GM19239 (cell line): ENCODE results near the gene STXBP4.
A peak's percentile ranks its signal among the peaks of the same experiment; 100 is the strongest.

ENCODE experiments used
- DNase-seq: peaks from one replicate; pipeline ENCODE4 v3.0.0; 2011; ENCODE audit warnings: low spot score; ENCODE audit not compliant: insufficient read length
- FAIRE-seq: peaks from 2 replicates; lab custom pipeline; 2011; peaks lifted over from hg19 to GRCh38; lab: Jason Lieb, UNC

STXBP4 gene

DNA sequence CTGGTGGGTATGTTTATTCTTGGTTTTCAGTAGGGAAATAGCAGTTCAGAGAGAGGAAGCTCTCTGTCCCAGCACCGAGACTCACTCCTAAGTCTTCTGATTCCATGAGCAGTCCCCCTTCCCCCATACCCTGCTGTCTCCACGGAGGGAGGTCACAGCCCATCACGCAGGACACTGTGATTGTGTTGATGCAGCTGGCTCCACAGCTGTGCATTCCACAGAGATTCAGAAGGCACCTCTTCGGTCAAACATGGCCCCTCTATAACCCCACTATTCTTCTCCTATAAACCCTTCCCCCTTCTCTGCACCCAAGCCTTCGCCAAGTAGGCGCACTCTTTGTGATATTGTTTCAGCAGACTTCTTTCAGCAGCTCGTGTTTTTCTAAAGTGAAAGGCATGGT, 191.9 kb downstream of the STXBP4 start:
- no peak for DNase-seq
- no peak for FAIRE-seq

DNA sequence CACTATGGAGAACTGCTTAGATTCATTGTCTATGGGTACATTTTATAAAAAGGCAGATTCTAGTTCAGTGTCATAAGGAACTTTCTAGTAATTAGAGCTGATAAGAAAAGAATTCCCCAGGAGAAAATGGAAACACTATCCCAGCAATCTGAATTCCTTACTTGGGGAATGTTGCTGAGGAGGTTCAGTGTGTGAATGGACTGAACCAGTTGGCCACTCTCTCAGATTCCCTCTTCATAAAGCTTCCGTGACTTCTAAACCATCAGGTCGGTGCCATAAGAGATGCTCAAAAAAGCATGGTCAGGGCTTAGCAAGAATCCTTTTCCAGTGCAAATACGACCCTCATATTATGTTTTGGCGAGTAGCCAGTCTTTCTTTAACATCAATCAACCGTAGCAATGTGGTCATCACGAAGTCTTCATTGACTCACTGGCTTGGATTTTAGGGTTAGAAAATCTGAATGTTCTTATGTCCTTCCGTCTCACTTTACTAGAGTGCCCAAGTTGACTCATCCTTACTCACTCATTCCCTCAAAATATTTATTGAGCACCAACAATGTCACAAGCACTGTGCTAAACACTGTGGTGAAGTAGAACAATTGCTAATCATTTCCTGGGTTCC, 193.5 kb downstream of the STXBP4 start:
- DNase-seq = no peak
- FAIRE-seq = no peak

DNA sequence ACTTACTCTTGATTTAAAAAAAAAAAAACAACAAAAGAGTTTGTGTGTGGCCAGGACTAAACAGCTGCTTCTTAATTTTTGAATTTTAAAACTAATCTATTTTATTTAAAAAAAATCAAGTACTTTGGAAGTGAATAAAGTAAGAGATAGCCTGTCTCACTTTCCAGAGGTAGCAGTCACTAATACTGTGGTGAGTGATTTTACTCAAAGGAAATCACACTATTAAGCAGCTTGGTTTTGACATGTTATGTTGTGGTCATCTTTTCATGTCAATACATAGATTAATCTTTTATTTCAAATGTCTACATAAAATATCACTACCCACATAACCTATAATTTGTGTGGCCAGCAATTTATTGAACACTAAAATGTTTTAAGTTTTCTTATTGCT, 194.0 kb downstream of the STXBP4 start:
- DNase-seq (no peak), FAIRE-seq (no peak)

DNA sequence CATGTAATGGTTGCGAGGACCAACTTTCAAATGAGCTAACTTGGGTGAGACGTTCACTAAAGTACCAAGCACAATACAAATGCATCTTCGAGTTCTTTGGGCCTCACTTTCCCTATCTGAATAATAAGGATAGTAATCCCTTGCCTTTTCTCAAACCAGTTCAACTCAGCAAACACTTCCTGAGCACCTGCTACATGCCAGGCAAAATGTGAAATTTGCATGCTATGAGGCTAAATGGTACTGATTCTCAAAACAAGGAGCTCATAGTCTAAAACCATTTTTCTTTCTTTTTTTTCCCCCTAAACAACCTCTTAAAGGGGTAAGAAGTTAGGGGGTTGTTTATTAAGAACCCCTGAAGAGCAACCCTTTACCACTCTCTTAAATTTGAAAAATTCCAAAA, 194.8 kb downstream of the STXBP4 start:
- FAIRE-seq (peak; percentile 26), DNase-seq (no peak)

DNA sequence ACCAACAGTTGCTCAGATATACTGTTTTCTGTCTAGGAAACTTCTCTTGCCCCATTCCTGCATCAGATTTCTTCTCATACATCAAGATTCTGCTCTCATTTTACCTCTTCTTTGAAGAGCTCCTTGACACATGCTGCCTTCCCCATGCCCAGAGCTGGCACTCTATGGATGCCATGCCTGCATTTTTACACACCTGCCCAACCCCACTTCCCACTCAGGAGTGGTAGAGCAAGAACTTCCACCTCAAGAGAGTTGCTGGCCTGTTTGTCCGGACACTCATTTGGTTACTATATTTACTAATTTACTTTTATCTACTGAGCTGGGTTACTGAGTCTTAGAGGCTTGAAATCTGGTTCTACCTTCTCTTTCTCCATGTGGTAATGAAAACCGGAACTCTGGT, 197.9 kb downstream of the STXBP4 start:
- no peak for FAIRE-seq
- no peak for DNase-seq

DNA sequence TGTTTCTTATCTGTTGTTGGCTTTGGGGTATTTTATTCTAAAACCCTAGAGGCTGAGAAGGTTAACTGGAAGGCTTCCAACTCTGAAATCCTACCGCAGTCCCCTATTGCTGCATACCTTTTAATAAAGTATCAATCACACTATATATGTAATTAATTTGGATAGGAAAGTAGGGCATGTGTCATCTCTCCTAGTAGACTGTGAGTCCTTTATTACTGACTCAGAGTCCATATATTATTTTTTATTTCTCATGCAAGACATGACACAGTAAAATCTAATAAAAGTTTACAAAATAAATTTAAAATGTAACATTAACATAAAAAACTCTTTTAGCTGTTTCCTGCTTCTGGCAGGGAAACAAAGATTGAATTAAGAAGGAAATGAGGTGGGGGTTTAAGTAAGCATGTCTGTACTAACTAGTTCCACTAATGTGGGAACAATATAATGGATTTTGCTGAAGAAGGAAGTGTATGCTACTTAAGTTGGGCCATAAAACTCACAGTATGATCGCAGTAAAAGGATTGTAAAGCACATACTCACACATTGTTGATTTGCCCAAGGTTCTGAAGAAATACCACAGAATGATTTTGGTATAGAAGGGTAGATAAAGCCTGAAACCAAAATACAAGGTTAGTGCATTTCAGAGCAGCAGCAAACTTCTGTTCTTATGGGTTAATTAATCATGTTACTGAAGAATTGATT, 198.6 kb downstream of the STXBP4 start:
- FAIRE-seq = no peak
- no peak for DNase-seq

DNA sequence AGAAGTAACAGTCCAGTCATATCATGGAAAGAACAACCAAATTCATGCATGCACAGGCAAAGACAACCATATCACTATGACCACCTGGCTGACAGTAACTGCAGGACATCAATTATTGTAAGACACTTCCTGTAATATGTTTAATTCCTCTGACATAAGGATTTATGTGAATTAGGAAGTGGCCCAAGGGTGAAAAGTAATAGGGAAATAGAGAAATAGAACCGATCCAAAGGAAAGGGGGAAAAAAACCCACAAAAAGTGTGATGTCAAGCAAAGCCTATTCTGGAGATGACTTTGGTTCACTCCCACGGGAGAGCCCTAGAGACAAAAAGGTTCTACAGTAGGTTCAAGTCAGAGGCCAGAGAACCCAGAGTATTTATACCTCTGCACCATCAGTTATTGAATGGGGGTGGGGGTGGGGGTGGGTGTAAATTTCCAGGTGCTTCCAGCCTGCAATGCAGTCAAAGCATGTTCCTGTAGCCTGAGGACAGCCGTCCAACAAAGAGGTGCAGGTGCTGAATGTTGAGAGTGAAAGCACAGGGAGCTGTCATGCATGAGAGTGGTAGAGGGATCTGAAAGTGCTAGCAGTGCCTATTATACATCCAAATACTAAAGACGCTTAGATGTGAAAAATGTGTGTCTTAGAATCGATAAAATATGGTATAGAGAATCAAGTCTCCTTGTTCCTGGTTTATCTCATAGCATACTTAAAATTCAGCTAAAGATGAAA, 200.6 kb downstream of the STXBP4 start:
- FAIRE-seq (peak; percentile 90), DNase-seq (peak; percentile 24)

DNA sequence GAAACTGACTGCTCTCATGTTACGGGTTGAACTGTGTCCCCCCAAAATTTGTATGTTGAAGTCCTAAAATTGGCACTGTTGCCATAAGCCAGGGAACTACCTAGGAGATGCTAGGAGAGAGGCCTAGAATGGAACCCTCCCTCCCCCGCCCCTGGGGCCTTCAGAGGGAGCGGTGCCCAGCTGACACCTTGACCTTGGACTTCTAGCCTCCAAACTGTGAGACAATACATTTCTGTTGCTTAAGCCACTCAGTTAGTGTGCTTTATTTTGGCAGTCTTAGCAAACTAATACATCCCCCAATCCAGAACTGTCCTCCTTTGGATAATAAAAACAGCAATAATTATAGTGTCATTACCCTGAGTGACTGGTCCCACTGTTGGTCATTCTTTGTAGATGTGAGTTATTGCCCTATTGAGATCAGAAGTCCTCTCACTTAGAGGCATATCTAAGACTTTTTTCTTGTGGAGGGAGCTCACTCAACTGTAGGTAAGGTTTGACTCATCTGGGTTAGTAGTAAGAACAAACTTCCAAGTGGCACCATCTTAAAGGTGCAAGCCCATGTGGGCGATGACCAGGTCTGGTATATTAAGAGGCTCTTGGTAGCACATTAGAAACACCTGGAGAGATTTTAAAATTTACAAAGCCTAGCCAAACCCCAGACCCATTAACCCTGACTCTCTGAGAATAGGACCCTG, 203.2 kb downstream of the STXBP4 start:
- peak; percentile 48 for FAIRE-seq
- no peak for DNase-seq

DNA sequence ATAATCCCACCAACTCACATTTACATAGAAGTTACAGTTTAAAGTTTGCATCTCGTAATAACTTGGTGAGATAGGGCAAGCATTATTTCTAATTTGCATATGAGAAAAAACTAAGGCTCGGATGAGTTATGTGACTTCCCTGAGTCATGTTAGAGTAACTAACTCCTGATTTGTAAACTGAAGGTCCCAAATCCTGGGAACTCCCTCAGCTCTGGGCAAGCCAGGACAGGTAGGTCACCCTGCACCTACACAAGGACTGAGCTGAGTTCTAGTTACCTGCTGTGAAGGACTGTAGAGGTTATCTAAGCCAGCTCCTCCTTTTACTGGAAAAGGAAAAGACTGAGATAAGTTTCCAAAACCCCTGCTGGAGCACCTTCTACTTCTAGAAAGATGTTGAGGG, 204.0 kb downstream of the STXBP4 start:
- DNase-seq (no peak), FAIRE-seq (no peak)

DNA sequence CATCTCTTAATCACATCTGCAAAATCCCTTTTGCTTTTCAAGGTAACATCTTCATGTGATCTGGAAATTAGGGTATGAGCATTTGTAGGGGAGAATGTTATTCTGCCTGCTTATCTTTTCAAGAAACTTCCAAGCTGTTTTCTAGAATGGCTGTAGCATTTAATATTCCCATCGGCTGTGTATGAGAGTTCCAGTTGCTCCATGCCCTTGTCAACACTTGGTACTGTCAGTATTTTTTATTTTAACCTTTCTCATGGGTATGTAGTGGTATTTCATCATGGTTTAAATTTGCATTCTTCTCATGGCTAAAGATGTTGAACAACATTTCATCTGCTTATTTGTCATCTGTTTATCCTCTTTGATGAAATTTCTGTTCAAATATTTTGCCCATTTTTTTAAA, 205.6 kb downstream of the STXBP4 start:
- DNase-seq = no peak
- FAIRE-seq = no peak

DNA sequence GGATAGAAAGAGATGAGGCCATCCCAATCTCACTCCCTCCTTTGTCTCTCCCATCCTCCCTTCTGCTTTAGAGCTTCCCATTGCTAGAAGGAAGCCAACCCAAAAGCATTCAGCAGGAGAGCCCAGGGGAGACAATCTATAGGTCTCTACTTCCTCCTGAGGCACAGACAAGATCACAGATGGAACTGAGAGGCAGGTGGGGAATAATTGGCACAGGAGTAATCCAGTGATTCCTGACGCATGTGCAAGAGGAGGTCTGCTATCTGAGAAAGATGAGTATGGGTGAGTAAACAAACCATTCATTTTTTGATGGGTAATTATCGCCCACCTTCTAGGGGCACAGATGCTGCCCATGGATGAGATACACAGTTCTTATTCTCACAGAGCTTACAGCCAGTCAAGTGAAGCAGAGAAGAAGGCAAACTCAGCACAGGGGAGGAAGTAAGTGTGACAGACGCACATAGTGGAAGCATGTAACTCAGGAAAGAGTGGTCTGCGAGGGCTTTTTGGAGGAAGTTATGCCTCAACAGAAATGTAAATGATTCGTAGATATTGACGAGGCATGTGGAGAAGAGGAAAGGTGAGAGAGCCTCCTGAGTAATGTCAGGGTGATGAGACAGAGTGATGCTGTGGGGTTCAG, 207.3 kb downstream of the STXBP4 start:
- DNase-seq = no peak
- peak; percentile 62 for FAIRE-seq

DNA sequence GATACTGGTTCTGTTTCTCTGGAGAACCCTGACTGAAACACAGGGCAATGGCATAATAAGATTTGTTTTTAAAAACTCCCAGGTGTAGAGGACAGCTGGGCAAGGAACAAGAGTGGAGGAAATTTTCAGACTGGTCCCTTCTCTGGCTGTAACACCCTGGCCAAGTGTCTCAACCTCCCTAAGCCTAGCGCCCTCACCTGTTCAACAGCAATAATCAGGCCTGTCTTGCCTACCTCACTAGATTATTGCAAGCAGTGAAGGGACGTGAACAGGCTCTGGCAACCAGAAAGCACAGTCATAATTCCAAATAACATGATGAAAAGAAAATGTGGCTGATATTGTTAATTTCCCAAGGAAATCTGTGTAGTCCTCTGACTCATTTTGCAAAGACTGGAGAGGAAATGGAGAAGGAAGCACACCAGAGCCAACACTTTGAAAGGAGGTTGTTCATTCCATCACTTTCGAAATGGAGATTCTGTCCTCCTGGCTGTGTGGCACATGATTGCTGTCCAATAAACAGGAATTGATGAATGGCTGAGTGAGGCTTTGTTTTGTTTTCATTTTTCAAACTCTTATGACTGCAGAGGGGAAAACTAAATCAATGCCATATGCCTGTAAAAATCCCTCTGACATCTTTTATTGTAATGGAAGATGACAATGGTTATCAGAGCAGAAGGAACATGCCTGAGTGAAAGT, 208.7 kb downstream of the STXBP4 start:
- FAIRE-seq (peak; percentile 11), DNase-seq (no peak)

DNA sequence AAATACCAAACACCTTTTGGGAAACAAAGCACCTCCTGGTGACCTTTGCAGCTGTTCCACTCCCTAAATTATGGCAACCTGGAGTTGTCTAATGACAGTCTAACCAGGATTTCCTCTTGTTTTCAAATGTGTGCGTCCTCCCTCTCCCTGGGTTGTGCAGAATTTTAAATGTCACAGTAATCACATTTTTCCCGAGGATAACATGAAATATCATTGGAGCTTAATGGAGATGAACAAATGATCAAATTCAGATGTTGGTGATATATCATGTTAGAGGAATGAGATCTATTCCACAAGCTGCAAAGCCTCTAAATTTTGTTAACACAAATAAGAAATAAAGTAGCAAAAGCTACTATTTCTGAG, 209.3 kb downstream of the STXBP4 start:
- DNase-seq (no peak), FAIRE-seq (no peak)

DNA sequence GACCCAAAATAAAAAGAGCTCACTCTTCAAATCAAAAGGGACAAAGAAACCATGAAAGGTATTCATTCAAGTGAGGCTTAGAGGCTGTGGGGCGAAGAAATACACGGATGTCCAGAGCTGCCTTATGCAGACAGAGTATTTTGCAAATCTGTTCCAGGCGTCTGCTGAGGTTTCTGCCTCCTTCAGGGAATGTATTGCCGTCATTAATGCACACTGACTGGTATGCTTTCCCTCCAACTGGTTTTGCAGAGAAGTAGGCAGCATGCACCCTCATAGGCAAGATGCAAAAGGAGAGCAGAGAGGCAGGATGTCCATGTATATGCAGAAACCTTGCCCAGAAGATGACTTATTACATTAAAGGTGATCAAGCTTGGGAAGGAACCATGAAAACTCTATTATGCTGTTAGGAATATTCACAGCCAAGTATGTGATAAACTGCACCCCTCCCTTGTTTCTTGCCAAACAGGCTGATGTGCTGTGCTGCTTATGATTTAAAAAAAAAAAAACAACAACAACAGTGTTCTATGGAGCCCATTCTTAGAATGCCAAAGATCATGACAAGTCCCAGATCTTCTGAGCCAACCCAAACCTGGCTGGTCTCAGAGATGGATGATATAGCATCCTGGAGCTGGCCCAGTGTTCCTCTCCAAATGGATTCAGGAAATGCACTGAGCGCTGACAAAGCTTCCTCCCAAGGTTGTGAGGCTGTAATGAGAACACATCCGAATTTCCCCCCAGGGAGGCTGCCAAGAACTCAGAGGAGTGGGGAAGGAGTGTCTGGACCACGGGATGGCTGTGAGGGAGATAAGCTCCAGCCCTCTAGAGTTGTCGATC, 218.6 kb downstream of the STXBP4 start:
- no peak for FAIRE-seq
- no peak for DNase-seq

DNA sequence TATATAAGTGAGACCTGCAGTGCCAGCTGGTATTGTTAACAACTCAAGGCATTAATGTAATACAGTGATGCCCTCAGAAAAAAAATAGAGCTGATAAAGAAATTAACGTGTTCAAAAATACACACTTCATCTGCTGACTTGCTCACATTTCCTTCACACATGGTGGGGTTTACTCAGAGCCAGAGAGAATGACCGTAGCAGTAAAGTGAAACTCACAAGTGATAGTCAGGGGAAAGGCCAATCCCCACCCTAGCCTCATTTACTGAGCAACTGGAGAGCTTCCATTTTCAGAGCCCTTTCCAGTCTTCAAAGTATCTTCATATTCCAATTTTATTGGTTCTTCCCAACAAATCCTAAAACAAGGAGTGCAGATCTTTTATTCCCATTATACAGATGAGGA, 222.2 kb downstream of the STXBP4 start:
- FAIRE-seq (no peak), DNase-seq (no peak)

DNA sequence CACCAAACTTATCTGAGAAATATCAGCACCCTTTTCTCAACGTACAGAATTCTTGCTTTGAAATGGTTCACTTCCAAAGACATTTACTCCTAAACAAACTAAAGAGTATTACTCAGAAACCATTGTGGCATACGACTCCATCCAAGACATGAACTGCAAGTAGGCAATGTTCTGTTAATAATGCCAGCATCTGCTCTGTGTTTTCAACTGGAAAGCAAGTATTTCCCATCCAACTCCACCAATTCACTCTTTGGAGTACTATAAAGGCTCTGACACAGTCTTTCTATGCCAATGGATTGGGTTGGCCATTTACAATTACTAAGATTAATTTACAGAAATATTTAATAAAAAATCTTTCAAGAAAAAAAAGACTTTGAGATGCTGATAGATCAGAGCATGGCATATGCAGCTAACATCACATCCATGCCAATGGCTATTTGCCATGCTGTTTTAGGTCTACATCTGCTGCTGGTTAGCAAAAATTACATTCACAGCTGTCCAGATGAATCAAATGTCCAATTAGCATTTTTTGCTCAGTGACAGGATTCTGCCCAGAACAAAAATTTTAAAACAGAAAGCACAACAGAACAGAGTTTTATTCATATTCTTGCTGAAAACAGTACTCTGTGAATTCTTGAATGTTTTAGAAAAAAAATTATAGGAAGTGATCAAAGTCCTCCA, 230.3 kb downstream of the STXBP4 start:
- DNase-seq = no peak
- FAIRE-seq = no peak

DNA sequence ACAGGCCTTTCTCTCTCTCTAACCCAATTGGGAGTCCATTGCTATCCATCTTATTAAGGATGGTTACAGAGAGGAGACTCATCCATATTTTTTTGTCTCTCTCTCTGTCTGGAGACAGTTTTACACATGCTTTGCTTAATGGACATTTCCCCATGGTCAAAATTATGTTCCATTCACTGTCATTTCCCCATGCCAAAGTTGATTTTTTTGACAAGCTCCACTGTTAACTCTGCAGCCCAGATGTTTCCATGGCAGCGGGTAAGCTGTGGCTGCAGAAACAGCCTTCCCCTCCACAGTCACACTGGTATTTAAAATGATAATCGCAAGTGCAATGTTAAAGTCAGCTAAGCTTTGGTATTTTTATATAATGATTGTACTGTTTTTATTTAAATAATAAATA, 232.3 kb downstream of the STXBP4 start:
- FAIRE-seq (no peak), DNase-seq (no peak)

DNA sequence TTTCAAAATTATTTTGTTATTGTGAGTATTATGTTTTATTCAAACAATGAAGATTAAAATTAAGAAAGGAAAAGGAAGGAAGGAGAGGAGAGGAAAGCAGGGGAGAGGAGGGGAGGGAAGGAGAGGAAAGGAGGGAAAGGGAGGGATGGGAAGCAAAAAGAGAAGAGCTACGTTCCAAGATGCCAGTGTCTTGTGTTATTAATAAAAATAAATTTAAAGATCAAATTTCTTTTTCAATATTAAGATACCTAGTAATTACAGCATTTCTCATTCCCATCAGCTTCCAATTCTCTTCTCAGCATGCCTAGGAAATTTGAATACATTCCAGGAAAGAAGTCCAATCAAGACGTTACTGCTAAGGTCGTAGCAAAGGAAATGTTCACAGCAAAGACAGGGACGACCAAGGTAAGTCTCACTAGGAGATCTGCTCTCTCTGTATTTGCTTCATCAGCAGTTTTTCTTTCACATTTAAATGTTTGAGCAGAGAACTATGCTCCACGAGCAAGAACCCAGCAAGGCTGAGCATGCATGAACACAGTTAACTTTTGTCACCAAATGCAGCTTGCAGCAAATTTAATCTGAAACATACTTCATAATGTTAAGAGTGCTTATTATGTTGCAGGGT, 232.9 kb downstream of the STXBP4 start:
- no peak for DNase-seq
- FAIRE-seq = no peak
